GM18909 (cell line): Measurements from ENCODE around the gene VRK2.

Source experiments
- ATAC-seq: cut with Tn5 transposase; IDR thresholded peaks from one replicate; pipeline ENCODE4 v1.9.1; 2021; ENCODE audit warnings: mild to moderate bottlenecking; ENCODE audit not compliant: unreplicated experiment, poor library complexity

The VRK2 gene

DNA sequence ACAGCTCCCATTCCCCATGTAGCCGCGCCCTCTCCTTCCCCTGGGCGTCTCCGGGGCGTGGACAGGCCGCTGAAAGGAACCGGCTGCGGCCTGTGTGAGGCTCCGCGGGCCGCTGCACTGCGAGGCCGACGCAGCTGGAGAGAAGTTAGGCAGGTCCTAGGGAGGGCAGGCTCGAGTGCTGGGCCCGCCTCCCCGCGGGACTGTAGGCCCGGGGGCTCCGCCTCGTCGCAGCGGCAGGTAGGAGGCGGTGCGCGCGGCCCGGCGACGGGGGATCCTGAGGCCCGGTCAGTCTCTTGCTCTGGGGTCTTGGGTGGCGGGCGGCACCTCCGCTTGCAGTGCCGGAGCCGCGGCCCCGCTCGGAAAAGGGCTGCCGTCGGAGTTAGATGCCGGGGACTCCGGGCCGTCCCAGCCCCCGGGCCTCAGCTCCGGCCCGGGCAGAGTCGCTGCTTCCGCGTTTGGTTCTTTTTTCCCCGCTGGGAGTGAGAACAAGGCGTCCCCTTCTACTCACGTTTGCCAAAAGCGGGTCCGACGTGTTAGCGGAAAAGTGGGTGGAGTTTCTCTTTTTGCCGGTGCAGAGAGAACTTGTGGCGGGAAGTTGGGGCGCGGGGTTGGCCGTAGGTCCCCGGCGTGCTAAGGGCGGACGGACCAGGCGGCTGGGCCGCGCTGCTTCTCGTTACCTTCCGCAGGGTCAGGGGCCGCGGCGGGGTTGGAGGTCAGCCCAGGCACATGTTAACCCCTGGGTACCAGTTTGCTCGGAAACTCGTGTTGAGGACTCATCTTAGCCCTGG, at the start of gene VRK2:
TSS of gene VRK2 (plus strand) at position 222 of the 788 bp plus-strand sequence. CDS start 2,026 bp downstream, outside the sequence.
- ATAC-seq, result peak; percentile 90

DNA sequence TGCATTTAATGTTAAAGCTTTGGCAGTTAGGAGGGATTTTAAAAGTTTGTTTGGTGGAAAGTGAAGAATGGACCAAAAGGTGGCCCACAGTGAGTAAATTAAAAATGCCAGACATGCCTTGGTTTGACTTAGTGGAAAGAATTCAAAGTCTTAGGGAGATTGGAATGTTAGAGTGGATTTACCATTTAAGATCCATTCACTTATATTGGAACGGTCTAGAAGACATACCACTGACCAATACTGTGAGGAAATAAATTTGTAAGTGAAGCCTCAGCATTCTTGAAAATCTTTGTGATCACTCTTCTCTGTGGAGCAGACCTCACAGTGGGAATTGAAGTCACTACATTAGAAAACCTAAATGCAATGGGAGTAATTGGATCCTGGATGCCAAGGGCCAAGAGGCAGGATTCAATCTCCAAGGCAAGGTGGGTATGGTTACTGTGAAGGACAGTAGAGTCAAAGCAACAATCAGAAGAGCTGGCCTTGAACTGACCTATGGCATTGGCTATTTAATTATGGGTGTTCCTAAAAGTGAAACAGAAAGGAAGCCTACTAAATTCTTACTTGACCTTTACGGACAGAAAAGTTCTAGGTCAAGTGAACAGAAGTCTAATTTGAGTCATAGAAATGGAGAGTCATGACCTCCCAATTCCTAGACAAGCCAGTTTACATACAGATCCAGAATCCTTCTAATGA, 40.2 kb upstream of the VRK2 start:
- peak; percentile 65 for ATAC-seq

DNA sequence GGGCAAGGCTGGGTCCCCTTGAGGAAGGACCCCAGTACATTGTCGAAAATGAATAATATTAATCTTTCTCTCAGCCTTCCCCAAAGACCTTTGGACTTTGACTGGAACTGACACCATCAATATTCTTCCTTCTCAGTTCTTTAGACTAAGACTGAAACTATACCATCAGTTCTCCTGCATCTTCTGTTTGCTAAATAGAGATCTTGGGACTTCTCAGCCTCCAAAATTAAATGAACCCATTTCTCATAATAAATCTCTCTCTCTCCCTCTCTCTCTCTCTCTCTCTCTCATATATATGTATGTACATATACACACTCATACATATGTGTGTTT, 39.7 kb upstream of the VRK2 start:
- ATAC-seq, result peak; percentile 47

DNA sequence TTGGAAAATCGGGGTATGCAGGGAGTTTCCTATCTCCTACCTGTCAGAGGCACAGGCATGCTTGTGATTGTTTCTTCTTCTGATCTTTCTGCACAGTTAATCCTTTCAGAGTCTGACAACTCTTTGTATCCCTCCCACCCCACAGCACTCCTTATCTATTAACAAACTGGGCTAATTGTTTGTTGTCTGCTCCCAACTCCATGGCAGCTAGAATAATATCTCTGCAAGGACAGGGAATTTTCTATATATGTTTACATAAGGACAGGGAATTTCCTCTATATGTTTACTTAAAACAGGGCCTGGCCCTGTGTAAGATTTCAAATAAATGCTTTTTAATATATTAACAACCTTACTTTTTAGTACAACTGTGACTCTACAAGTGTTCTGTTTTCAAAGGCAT, 36.0 kb upstream of the VRK2 start:
- ATAC-seq, result no peak

DNA sequence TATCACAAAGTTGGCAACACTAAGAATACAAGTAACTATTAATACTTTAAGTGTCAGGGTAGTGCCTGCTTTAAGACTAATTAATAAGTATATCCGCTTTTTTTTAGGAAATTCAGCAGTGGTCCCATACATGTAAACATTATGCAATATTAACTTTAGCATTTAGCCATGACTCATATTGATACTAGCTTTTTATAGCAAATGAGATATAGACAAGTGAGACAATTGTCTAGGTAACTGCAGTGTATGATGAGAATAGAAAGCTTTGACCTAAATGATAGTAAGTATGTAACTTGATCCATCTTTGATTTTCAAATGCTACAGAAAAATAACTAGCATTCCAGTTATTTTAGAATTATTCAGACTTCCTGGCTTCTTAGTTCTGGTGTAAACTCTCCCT, 27.4 kb upstream of the VRK2 start:
- ATAC-seq, result peak; percentile 58

DNA sequence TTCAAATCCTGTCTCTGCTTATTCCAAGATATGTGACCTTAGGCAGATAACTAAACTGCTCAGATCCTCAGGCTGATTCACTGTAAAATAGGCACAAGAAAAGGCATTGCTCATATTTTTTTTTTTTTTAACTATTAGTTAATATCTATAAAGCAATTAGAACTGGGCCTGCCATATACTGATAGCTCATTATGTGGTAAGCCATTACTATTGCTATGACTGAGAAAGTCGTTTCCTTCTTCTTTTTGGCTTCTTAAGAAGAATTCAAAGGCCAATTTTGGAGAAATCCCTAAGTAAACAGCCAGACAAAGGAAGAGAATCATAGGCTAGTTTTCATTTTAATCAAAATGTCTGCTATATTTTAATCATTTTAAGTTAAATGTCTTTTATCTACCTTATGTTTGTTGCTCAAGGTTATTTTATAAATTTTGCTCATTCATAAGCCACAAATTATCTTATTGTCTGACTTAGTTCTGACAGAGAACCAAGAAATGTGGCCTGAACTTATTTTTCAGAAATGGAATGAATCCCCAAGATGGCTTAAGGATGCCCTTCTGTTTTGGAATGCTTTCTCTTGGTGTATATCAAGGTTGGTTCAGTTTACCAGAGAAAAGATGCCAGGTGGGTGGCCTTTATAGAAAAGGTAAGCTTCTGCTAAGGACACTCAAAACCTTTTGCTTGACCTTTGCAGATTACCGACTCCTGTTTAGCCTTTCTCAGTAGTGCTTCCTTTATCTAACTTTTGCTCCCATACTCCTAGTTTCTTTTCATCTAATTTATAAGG, 21.3 kb upstream of the VRK2 start:
- ATAC-seq, result no peak

DNA sequence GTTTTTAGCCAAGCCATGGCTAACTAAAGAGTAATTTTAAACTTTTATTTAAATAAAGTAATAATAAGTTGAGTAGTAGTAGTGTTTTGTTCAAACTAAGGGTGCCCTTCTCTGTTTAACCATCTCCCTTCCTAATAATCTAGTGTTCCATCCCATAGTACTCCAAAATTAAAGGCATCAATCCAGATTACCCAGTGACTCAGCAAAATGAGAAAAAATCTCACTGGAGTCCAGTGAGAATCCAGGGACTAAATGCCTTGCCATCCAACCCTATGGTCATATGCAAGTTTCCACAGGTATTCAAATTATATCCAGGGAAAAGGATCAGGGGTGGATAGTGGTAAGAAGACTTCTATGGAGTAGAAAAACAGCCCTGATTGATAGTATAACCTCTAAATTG, 19.6 kb upstream of the VRK2 start:
- ATAC-seq, result no peak

DNA sequence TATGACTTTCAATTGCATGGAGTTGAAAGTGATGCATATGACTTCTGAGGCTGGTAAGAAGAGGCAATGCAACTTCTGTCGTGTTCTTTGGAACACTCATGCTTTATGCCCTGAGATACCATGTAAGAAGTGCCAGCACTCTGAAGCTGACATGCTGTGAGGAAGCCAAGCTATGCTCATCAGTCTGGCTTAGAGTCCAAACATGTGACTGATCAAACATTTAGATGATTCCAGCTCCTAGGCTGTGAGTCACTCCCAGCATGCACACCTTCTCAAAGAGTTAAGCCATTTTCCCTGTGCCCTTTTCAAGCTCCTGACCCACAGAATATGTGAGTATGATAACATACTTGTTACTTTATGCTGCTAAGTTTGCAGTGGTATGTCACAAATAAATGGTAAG, 15.8 kb upstream of the VRK2 start:
- ATAC-seq, result no peak

DNA sequence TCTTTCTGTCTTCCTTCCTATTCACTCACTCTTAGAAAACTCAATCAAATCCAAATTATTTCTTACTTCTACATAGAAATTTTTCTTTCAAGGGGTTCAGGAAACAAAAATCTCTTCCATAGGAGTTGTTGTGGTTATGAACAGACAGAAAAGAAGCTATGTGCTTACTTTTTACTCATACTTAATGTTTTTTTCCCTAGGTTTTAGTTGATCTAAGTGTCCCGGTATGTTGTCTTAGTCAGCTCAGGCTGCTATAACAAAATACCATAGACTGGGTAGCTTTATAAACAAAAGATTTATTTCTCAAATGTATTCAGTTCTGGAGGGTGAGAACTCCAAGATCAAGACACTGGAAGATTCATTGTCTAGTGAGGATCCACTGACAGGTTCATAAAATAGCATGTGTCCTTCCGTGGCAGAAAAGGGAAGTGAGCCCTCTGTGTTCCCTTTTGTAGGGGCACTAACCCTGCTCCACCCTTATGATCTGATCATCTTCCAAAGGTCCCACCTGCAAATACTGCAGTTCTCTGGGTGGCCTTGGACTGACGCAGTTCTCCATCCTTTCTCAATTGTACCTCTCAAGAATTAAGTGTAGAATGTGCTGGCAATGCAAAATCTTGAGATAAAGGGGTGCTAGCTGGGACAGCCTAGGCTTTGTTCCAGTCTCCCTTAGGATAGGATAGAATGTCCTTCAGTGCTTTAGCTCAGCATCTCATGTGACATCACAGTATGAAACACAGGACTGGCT, 14.4 kb upstream of the VRK2 start:
- peak; percentile 79 for ATAC-seq

DNA sequence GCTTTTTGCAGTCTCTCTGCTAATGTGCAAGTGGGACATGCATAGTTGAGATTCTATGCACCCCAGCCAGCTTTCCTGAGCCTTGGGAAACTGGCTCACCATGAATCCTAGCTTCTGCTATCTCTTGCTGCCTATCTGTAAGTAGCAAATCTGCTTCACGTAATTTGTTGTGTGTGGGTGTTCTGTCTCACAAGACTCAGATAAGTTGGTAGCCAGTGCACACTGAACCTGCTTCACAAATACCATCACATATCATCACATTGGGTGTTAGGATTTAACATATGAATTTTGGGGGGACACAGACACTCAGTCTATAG, 13.9 kb upstream of the VRK2 start:
- ATAC-seq, result no peak

DNA sequence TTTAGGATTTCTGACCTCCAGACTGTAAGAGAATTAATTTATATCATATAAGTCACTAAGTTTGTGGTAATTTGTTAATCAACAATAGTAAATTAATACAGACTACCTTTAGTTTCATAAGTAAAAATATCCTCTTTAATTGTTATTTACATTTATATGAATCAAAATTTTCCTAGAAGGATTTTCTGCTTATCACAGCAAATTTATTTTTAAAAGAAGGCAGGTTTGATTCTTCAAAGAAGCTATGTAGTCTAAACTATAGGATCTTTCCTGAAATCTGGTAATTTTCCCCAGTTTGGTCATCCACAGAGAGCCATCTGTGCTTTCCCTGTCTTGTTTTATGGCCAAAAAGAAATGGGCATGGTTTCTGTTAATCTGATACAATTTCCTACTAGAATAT, 13.1 kb upstream of the VRK2 start:
- no peak for ATAC-seq

DNA sequence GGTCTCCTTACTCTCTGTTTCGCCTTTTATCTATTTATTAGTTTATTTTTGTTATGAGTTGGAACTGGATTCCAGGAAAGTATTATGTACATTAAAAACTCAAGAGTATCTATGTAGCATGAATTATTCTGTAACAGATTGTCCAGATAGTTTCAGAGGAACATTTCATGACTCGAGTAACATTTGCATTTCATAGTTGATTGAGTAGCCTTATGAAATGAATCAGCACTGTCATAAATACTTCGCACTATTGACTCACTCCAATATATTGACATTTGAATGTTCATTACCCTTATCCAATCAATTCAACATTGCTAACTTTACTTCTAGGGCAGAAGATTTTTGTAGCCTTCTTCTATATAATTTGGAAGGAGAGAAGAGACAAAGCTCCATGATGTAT, 11.3 kb upstream of the VRK2 start:
- ATAC-seq, result peak; percentile 72

DNA sequence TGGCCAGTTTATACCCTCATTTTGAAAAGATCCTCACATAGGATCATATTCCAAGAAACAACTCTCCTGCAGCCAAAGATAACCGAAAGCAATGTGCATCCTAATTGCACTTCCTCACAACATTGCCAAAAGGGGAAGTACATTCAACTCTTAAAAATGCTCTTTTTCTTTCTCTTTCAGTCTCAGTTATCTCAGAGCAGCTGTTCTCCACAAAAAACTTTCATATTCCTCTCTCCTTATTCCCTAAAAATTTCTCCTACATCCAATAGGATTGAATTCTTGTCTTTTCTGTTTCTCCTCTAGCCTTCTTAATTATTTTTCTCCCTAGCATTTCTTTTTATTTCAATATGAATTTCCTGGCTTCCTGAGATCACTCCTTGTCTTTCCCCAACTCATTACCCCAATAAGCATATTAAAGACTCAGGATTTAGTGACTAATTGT, 7.4 kb upstream of the VRK2 start:
- peak; percentile 72 for ATAC-seq

DNA sequence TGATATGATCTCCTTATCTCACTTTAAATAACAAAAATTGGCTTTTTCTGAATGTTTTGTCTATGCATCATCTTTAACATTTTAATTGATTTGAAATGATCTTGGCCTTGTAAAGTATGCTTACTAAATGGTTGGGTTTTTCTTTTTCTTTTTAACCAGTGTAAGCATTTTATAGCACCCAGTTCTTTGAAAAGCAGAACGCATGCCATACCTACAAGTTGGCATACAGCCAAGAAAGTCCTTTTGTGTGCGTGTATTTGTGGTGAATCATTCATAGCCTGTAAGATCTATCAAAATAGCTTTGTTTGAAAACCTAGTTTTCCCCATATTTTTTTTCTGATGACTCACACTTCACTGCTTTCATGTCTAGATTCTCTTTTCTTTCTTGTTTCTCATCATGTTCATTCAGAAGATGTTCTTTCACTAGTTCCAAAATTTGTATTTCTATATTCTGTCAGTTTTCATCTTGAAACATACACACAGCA, 4.1 kb upstream of the VRK2 start:
- no peak for ATAC-seq

DNA sequence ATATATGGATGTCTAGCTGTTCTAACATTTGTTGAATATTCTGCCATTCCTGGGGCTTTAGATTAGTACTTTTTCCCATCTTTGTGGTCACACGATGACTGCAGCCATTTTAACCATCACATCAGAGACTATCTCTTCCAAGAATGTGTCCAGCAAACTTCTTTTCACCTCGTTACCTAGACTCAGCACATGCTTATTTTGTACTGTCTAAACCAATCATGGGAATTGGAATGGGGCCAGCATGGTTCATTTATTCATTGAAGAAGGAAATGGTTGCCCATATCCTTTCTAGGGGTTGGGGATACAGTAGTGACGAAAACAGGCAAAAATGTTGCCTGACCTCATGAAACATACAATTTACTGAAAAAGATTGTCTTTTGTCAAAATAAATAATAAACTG, 2.5 kb upstream of the VRK2 start:
- no peak for ATAC-seq

DNA sequence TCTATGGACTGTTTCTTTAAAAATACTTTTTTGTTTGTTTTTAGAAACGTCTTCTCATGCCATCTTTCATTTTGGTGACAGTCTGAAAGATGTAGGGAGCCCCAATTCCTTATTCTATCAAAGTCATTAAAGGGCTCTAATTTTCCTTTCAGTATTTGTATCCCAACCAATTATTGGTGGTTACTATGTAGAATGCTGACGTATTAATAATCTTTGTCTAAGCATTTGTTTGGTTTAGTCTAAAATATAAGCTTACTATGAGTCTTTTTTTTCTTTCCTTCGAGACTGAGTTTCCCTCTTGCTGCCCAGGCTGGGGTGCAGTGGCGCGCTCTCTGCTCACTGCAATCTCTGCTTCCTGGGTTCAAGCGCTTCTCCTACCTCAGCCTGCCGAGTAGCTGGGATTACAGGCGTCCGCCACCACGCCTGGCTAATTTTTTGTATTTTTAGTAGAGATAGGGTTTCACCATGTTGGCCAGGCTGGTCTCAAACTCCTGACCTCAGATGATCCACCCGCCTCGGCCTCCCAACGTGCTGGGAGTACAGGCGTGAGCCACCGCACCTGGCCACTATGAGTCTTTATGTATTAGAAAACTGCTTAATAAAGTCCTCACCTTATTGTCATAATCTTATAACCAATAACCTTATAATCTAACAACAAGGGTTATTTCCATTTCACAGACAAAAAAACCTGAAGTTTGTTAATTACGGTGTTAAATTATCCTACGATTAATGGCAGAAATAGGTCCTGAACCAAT, 849 bp upstream of the VRK2 start:
- ATAC-seq, result no peak

DNA sequence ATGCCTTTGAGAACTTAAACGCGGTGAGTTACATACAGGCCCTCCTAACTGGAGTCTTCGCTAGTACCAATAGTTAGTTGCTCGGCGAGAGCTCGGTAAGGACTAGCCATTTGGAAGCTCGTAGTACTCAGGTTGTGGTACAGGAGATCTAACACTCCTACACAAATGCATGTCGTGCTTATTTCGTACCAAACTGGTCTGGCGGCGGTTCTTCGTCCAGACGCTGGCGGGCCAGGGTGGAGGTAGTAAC, 346 bp upstream of the VRK2 start:
- ATAC-seq, result no peak

DNA sequence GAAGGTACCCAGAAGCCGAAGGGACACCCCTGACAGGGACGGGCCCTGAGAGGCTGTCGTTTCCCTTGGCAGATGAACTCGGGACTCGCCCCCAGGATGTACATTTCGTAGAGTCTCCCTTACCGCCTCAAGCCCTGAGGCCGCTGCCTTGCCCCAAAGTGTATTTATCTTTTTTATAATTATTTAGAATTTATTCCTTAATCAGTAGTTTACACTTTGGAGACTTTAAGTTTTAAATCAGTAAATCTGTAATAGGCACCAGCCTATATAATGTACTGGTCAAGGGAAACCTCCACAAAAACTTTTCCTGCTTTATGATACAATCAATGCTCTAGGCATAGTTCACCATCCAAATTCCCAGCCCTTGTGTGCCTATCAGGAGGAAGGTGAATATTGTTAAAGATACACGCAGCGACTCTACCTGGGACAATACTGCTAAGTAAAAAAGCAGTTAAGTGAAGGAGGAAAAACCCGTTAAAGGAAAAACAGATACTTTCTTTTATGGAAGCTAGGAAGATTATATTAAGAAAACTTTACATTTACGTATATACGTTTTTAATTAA, 848 bp downstream of the VRK2 start:
- ATAC-seq, result peak; percentile 43

DNA sequence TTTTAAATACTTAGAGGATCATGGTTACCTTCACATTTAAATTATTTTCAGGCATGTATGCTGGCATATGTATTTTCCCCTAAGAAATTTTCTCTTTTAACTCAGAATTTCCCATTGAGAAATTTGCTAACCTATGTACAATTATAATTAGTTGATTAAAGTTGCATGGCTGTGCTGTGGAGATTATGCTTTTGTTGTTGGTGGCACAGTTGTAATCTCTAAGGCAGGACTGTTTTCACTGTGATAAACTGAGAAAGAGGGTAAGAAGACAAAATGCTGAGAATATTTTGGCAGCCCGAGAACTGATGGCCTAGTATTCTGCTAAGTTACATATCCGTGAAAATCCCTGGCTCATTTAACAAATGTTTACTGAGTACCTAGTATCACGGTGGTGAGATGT, 1.4 kb downstream of the VRK2 start:
- ATAC-seq, result no peak

DNA sequence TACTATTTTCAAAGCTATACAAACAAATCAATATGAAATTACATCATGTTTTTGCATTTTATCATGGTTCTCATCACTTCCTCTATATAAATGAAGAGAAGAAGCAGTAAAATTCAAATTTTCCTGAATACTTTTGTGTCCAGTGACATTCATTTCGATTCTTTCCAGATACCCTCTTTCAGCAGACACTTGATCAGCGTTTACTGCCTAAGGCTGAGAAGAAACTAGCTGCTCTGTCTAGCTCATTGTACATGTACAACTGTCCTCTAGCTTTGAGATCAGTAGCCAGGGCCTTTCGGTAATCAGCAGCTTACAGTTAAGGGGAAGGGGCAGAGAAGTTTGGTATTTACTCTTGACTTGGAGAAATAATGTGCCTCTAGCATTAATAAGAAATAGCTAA, 4.8 kb downstream of the VRK2 start:
- ATAC-seq, result no peak
